ENCODE measurements around the gene LATS2.

Gene LATS2

GRCh38 chr13:21048901-21049698, 12.3 kb downstream of the LATS2 start:
- H3K4me3 ChIP-seq (ENCODE audit: low read depth, low read length): no peak overlapping the region
- TF ChIP-seq CTCF (IDR thresholded peaks at IDR 0.05; ENCODE audit: low read depth, low read length, missing control alignments): no peak

GRCh38 chr13:21047591-21048282, 13.6 kb downstream of the LATS2 start:
- no peak for TF ChIP-seq CTCF (IDR thresholded peaks at IDR 0.05; ENCODE audit: low read depth, low read length, missing control alignments)
- no peak for DNase-seq (ENCODE audit: low read depth)
- no peak overlapping the region for H3K4me3 ChIP-seq (ENCODE audit: low read depth, low read length)

More at GRCh38 chr13:21048901-21049698, 12.3 kb downstream of the LATS2 start:
- no peak for DNase-seq (ENCODE audit: low read depth)

- no peak for TF ChIP-seq CTCF (IDR thresholded peaks at IDR 0.05; ENCODE audit: low read depth, low read length, missing control alignments)
These were observed 14.3 kb downstream of the LATS2 start for GRCh38 chr13:21047087-21047486.

GRCh38 chr13:21046203-21046602, 15.2 kb downstream of the LATS2 start:
- no peak for TF ChIP-seq CTCF (IDR thresholded peaks at IDR 0.05; ENCODE audit: low read depth, low read length, missing control alignments)
- H3K4me3 ChIP-seq (ENCODE audit: low read depth, low read length): no peak overlapping the region
- DNase-seq (ENCODE audit: low read depth): no peak

More at GRCh38 chr13:21047087-21047486, 14.3 kb downstream of the LATS2 start:
- H3K4me3 ChIP-seq (ENCODE audit: low read depth, low read length): no peak overlapping the region
- DNase-seq (ENCODE audit: low read depth): no peak

GRCh38 chr13:21045100-21045499, 16.3 kb downstream of the LATS2 start:
- no peak for TF ChIP-seq CTCF (IDR thresholded peaks at IDR 0.05; ENCODE audit: low read depth, low read length, missing control alignments)
- H3K4me3 ChIP-seq (ENCODE audit: low read depth, low read length): no peak overlapping the region
- DNase-seq (ENCODE audit: low read depth): no peak

GRCh38 chr13:21043898-21044297, 17.5 kb downstream of the LATS2 start:
- DNase-seq (ENCODE audit: low read depth): no peak
- H3K4me3 ChIP-seq (ENCODE audit: low read depth, low read length): no peak overlapping the region
- TF ChIP-seq CTCF (IDR thresholded peaks at IDR 0.05; ENCODE audit: low read depth, low read length, missing control alignments): no peak
